Endothelial cell (in vitro differentiated cells): ENCODE data around the gene HIVEP1. TPM values are rescaled to one million over a fixed set of nuclear protein-coding genes. Genes with fewer than 3 reads are reported as not detected.
A peak's percentile ranks its signal among the peaks of the same experiment; 100 is the strongest.
"Not testable (repeated sequence)": the region's sequence is repeated elsewhere in the genome, so short reads cannot be mapped to it uniquely, and the experiment has no call there.

ENCODE experiments used
- DNase-seq: peaks from one replicate; pipeline ENCODE4 v3.0.0; 2021; ENCODE audit warnings: low spot score
- H3K27ac Mint-ChIP-seq: one replicate; pipeline ENCODE4 v1.8.0; 2021; ENCODE audit warnings: mixed read lengths, inconsistent platforms; ENCODE audit not compliant: unreplicated experiment
- H3K27me3 Mint-ChIP-seq: one replicate; pipeline ENCODE4 v1.8.0; 2021; ENCODE audit warnings: mild to moderate bottlenecking, moderate library complexity, mixed read lengths, inconsistent platforms; ENCODE audit not compliant: unreplicated experiment
- H3K36me3 Mint-ChIP-seq: one replicate; pipeline ENCODE4 v1.8.0; 2021; ENCODE audit warnings: mild to moderate bottlenecking, low read depth, mixed read lengths, inconsistent platforms; ENCODE audit not compliant: unreplicated experiment
- H3K4me1 Mint-ChIP-seq: one replicate; pipeline ENCODE4 v1.8.0; 2021; ENCODE audit warnings: mild to moderate bottlenecking, mixed read lengths, inconsistent platforms; ENCODE audit not compliant: unreplicated experiment
- H3K4me3 Mint-ChIP-seq: one replicate; pipeline ENCODE4 v1.8.0; 2021; ENCODE audit warnings: mild to moderate bottlenecking, mixed read lengths, inconsistent platforms; ENCODE audit not compliant: unreplicated experiment
- H3K9me3 Mint-ChIP-seq: one replicate; pipeline ENCODE4 v1.8.0; 2021; ENCODE audit warnings: mixed read lengths, inconsistent platforms; ENCODE audit not compliant: unreplicated experiment
- CTCF ChIP-seq: fragments of 200-600 bp; sonication (generic); IDR thresholded peaks from one replicate; pipeline ENCODE4 v1.5.0; 2021; ENCODE audit warnings: antibody characterized with exemption; ENCODE audit not compliant: unreplicated experiment
- total RNA-seq: library from RNA; stranded (reverse); fragmentation: NEBNext Ultra II Directional; extraction: Animal tissue kit (Norgen Biotek cat#: 25700); gene quantifications from one replicate; pipeline ENCODE4 v1.2.1, GENCODE V29; 2021; ENCODE audit not compliant: unreplicated experiment

HIVEP1 gene
- total RNA-seq, 1 donor from 2014 or later = 19.0 TPM

GRCh38 chr6:12150812-12151432 is 138.8 kb downstream of the HIVEP1 start:
- Mint-ChIP-seq H3K27me3 (peaks cover 3% of the 10 kb centered on the region), H3K4me3 (no peak overlapping the region), H3K27ac (no peak overlapping the region), H3K36me3 (no peaks in the 10 kb centered on the region), H3K4me1 (peaks cover 8% of the 10 kb centered on the region), H3K9me3 (no peaks in the 10 kb centered on the region)
- TF ChIP-seq CTCF = peak; percentile 66
- peak; percentile 56 for DNase-seq

GRCh38 chr6:12151433-12151820 is 139.3 kb downstream of the HIVEP1 start:
- no peaks in the 10 kb centered on the region for H3K36me3 Mint-ChIP-seq
- peaks cover 3% of the 10 kb centered on the region for H3K27me3 Mint-ChIP-seq
- no peak overlapping the region for H3K4me3 Mint-ChIP-seq
- no peak for DNase-seq
- no peaks in the 10 kb centered on the region for H3K9me3 Mint-ChIP-seq
- H3K4me1 Mint-ChIP-seq = peaks cover 8% of the 10 kb centered on the region
- no peak overlapping the region for H3K27ac Mint-ChIP-seq
- no peak for TF ChIP-seq CTCF

GRCh38 chr6:12152023-12152970 is 140.2 kb downstream of the HIVEP1 start:
- H3K27ac Mint-ChIP-seq = peak overlapping the region; percentile 36
- DNase-seq = no peak
- H3K9me3 Mint-ChIP-seq = no peaks in the 10 kb centered on the region
- H3K4me1 Mint-ChIP-seq = peaks cover 8% of the 10 kb centered on the region
- peaks cover 1% of the 10 kb centered on the region for H3K27me3 Mint-ChIP-seq
- H3K36me3 Mint-ChIP-seq = no peaks in the 10 kb centered on the region
- TF ChIP-seq CTCF = no peak
- no peak overlapping the region for H3K4me3 Mint-ChIP-seq

- H3K4me1 Mint-ChIP-seq = peaks cover 13% of the 10 kb centered on the region
- H3K4me3 Mint-ChIP-seq, H3K9me3 Mint-ChIP-seq, DNase-seq, H3K36me3 Mint-ChIP-seq, H3K27ac Mint-ChIP-seq, H3K27me3 Mint-ChIP-seq: not testable (repeated sequence)
These were observed 143.7 kb downstream of the HIVEP1 start for GRCh38 chr6:12155769-12156168.

- peak; percentile 52 for TF ChIP-seq CTCF
- Mint-ChIP-seq H3K36me3 (peaks cover 12% of the 10 kb centered on the region), H3K9me3 (no peaks in the 10 kb centered on the region), H3K27me3 (no peaks in the 10 kb centered on the region), H3K27ac (no peak overlapping the region), H3K4me1 (peaks cover 6% of the 10 kb centered on the region), H3K4me3 (no peak overlapping the region)
- DNase-seq = no peak
These were observed 146.7 kb downstream of the HIVEP1 start for GRCh38 chr6:12158686-12159415.
